Calu3 (cell line): ENCODE data around the gene ADGRL4. TPM values are rescaled to one million over a fixed set of nuclear protein-coding genes. Genes with fewer than 3 reads are reported as not detected.

ENCODE experiments used
- BruUV-seq: library from RNA; stranded (reverse); fragments of 400-500 nt; replicated peaks from 2 replicates; lab custom pipeline; 2021; lab: Mats Ljungman, UMichigan
- CTCF ChIA-PET: fragments of 300-600 bp; sonication (Branson Sonifier 250); formaldehyde crosslinking; loops from one replicate; lab custom pipeline; 2022; ENCODE audit warnings: antibody characterized with exemption; lab: Charles Lee
- DNase-seq: peaks from one replicate; pipeline ENCODE4 v3.0.0; 2022
- H3K27ac Mint-ChIP-seq: one replicate; pipeline ENCODE4 v1.8.0; 2022; ENCODE audit warnings: mixed read lengths; ENCODE audit not compliant: unreplicated experiment
- H3K27me3 Mint-ChIP-seq: one replicate; pipeline ENCODE4 v1.8.0; 2022; ENCODE audit warnings: mixed read lengths; ENCODE audit not compliant: unreplicated experiment
- H3K36me3 Mint-ChIP-seq: one replicate; pipeline ENCODE4 v1.8.0; 2022; ENCODE audit warnings: mild to moderate bottlenecking, moderate library complexity, mixed read lengths; ENCODE audit not compliant: insufficient read depth, unreplicated experiment
- H3K4me1 Mint-ChIP-seq: one replicate; pipeline ENCODE4 v1.8.0; 2022; ENCODE audit warnings: mild to moderate bottlenecking, low read depth, mixed read lengths; ENCODE audit not compliant: unreplicated experiment
- H3K4me3 Mint-ChIP-seq: one replicate; pipeline ENCODE4 v1.8.0; 2022; ENCODE audit warnings: mild to moderate bottlenecking, low read depth, moderate library complexity, mixed read lengths; ENCODE audit not compliant: unreplicated experiment
- H3K9me3 Mint-ChIP-seq: one replicate; pipeline ENCODE4 v1.8.0; 2022; ENCODE audit warnings: low read depth, mixed read lengths; ENCODE audit not compliant: unreplicated experiment
- CTCF ChIP-seq: fragments of 200-600 bp; IDR thresholded peaks from one replicate; pipeline ENCODE4 v1.8.0; 2022; ENCODE audit warnings: antibody characterized with exemption; ENCODE audit not compliant: unreplicated experiment
- intact Hi-C: fragments of 100-400 bp; cut with micrococcal nuclease; formaldehyde crosslinking; loops from one replicate; pipeline ENCODE4 v1.10.0; 2022; ENCODE audit not compliant: unreplicated experiment
- total RNA-seq: library from RNA; stranded (reverse); gene quantifications from 2 replicates; pipeline ENCODE4 v1.2.3, GENCODE V29; 2022

The ADGRL4 gene
- total RNA-seq, 1 experiment from 2014 or later, result not detected

DNA sequence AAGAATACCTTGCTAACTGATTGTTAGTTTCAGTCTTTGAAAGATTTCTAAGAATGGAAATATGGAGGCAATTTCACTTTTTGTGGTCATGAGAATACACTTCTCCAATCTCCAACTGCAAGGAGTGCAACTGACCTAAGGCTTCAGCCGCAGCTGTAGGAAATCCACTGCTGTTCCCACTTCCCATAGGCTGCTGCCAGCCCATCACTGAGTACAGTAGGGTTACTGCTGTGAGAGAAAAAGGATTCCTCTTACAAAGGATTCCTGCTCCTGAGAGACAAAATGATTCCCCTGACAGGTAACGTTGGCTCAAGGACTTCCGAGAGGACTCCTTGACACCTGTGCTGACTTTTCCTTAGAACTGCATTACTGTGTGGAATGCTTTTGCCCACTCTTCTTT lies 87.4 kb downstream of the ADGRL4 start:
- DNase-seq, result no peak
- Mint-ChIP-seq H3K27me3 (no peaks in the 10 kb centered on the region), H3K9me3 (no peaks in the 10 kb centered on the region), H3K27ac (no peak overlapping the region), H3K4me3 (no peak overlapping the region), H3K4me1 (no peaks in the 10 kb centered on the region), H3K36me3 (no peaks in the 10 kb centered on the region)
- CTCF ChIA-PET, result no interaction called here
- TF ChIP-seq CTCF, result no peak
- intact Hi-C loops, result no loop called here
- BruUV-seq, result no TSS peak

- no peak for DNase-seq
- Mint-ChIP-seq H3K27ac (no peak overlapping the region), H3K4me3 (no peak overlapping the region), H3K4me1 (no peaks in the 10 kb centered on the region), H3K9me3 (no peaks in the 10 kb centered on the region), H3K36me3 (no peaks in the 10 kb centered on the region), H3K27me3 (no peaks in the 10 kb centered on the region)
- BruUV-seq, result no TSS peak
- intact Hi-C loops, result no loop called here
- CTCF ChIA-PET, result no interaction called here
- TF ChIP-seq CTCF, result no peak
Observed at GRCh38 chr1:78918157-78918556, 88.4 kb downstream of the ADGRL4 start.

DNA sequence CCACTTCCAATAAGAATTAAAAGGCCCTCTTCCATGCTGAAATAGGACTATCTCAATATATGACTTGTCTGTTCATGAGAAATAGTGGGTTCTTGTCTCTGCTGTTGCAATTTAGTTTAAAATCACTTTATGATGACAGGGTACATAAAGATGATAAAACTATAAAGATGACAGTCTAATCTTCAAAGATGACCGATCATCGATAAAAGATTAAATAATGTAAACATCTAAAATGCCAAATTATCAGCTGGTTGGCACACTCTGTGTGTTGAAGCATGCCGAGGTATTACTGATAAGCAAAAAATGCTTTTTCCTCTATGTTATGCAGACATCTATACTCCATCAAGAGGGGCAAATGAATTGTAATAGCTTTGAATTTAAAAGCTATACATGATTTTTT lies 89.5 kb downstream of the ADGRL4 start:
- no peaks in the 10 kb centered on the region for H3K36me3 Mint-ChIP-seq
- no peak overlapping the region for H3K4me3 Mint-ChIP-seq
- no peaks in the 10 kb centered on the region for H3K9me3 Mint-ChIP-seq
- no peaks in the 10 kb centered on the region for H3K4me1 Mint-ChIP-seq
- intact Hi-C loops, result no loop called here
- DNase-seq, result no peak
- CTCF ChIA-PET, result no interaction called here
- BruUV-seq, result no TSS peak
- no peak overlapping the region for H3K27ac Mint-ChIP-seq
- TF ChIP-seq CTCF, result no peak
- no peaks in the 10 kb centered on the region for H3K27me3 Mint-ChIP-seq

DNA sequence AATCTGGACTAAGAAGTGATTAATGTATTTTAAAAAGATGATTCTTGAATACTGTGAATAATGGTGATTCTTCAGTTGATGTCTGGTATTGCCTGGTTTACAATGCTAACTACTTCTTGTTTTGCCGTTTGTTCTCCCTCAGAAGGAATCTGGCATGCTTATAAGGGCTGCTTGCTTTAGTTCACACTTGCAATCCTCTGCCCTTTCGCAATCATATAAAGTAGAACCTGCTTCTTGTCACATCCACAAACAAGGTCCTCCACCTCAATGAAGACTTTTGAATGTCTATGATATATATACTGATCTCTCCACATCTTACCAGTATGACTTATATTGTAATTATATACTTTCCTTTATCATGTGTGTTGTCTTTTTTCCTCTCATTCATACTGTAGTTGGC lies 92.6 kb downstream of the ADGRL4 start:
- H3K4me1 Mint-ChIP-seq, result no peaks in the 10 kb centered on the region
- TF ChIP-seq CTCF, result no peak
- H3K27me3 Mint-ChIP-seq, result no peaks in the 10 kb centered on the region
- CTCF ChIA-PET, result no interaction called here
- intact Hi-C loops, result no loop called here
- no peak for DNase-seq
- no TSS peak for BruUV-seq
- H3K4me3 Mint-ChIP-seq, result no peak overlapping the region
- no peaks in the 10 kb centered on the region for H3K9me3 Mint-ChIP-seq
- no peaks in the 10 kb centered on the region for H3K36me3 Mint-ChIP-seq
- H3K27ac Mint-ChIP-seq, result no peak overlapping the region
